IMR-90 (cell line): Measurements from ENCODE around the gene PARP6. TPM values are rescaled to one million over a fixed set of nuclear protein-coding genes. Genes with fewer than 3 reads are reported as not detected.
A peak's percentile ranks its signal among the peaks of the same experiment; 100 is the strongest.

ENCODE experiments used
- ATAC-seq: fragments of 200-7000 bp; cut with Tn5 transposase; 2 replicates; pipeline ENCODE4 v1.9.1; 2020; ENCODE audit warnings: low read depth, mild to moderate bottlenecking, moderate library complexity
- BruUV-seq: library from RNA; stranded (reverse); fragments of 400-500 nt; replicated peaks from 2 replicates; lab custom pipeline; 2021; lab: Mats Ljungman, UMichigan
- CTCF ChIA-PET: fragments of 300-600 bp; formaldehyde crosslinking; extraction: SDS; loops from one replicate; lab custom pipeline; 2021; ENCODE audit warnings: antibody characterized with exemption; lab: Yijun Ruan, JAX
- POLR2A ChIA-PET: fragments of 300-600 bp; sonication (Branson Sonifier 250); formaldehyde crosslinking; loops from one replicate; lab custom pipeline; 2022; ENCODE audit warnings: antibody characterized with exemption; ENCODE audit not compliant: unreplicated experiment; lab: Charles Lee
- DNase-seq: peaks from one replicate; pipeline ENCODE4 v3.0.0; 2013
- H2AFZ ChIP-seq: replicated peaks from 2 replicates; pipeline ENCODE3; 2013; ENCODE audit warnings: low read length, mild to moderate bottlenecking; ENCODE audit not compliant: poor library complexity
- H2AK5ac ChIP-seq: 2 replicates; pipeline ENCODE4 v1.6.1; 2013; ENCODE audit warnings: low read depth, low read length, inconsistent platforms
- H2AK9ac ChIP-seq: replicated peaks from 2 replicates; pipeline ENCODE3; 2013; ENCODE audit warnings: mild to moderate bottlenecking, low read depth, low read length, moderate library complexity; ENCODE audit not compliant: poor library complexity
- H2BK120ac ChIP-seq: 2 replicates; pipeline ENCODE4 v1.6.1; 2013; ENCODE audit warnings: low read depth, low read length, inconsistent platforms
- H2BK15ac ChIP-seq: 3 replicates; pipeline ENCODE4 v1.6.1; 2013; ENCODE audit warnings: low read depth, low read length, inconsistent platforms
- H2BK20ac ChIP-seq: 2 replicates; pipeline ENCODE4 v1.6.1; 2013; ENCODE audit warnings: low read depth, mild to moderate bottlenecking, inconsistent platforms, low read length, moderate library complexity
- H2BK5ac ChIP-seq: 2 replicates; pipeline ENCODE4 v1.6.1; 2013; ENCODE audit warnings: mild to moderate bottlenecking, low read depth, low read length, inconsistent platforms; ENCODE audit not compliant: poor library complexity, severe bottlenecking
- H3K14ac ChIP-seq: replicated peaks from 2 replicates; pipeline ENCODE4 v1.6.1; 2013; ENCODE audit warnings: low read depth, low read length, inconsistent platforms
- H3K18ac ChIP-seq: 2 replicates; pipeline ENCODE4 v1.6.1; 2013; ENCODE audit warnings: low read depth, low read length, control low read depth
- H3K23ac ChIP-seq: 2 replicates; pipeline ENCODE4 v1.6.1; 2013; ENCODE audit warnings: low read depth, low read length, inconsistent platforms
- H3K27ac ChIP-seq: 2 replicates; pipeline ENCODE4 v1.5.1; 2013; ENCODE audit warnings: mild to moderate bottlenecking, control low read depth, low read length; ENCODE audit not compliant: insufficient read depth
- H3K27me3 ChIP-seq: 2 replicates; pipeline ENCODE4 v1.6.1; 2013; ENCODE audit warnings: low read length; ENCODE audit not compliant: control insufficient read depth, insufficient read depth
- H3K36me3 ChIP-seq: 2 replicates; pipeline ENCODE4 v1.6.1; 2013; ENCODE audit warnings: low read length, mixed read lengths; ENCODE audit not compliant: control insufficient read depth, insufficient read depth
- H3K4ac ChIP-seq: 2 replicates; pipeline ENCODE4 v1.6.1; 2013; ENCODE audit warnings: low read depth, low read length, inconsistent platforms
- H3K4me1 ChIP-seq: 2 replicates; pipeline ENCODE4 v1.6.1; 2013; ENCODE audit warnings: low read length, mixed read lengths; ENCODE audit not compliant: control insufficient read depth, insufficient read depth
- H3K4me2 ChIP-seq: 2 replicates; pipeline ENCODE4 v1.6.1; 2013; ENCODE audit warnings: low read depth, mild to moderate bottlenecking, control low read depth, low read length, moderate library complexity
- H3K4me3 ChIP-seq: 2 replicates; pipeline ENCODE4 v1.5.1; 2013; ENCODE audit warnings: low read depth, mild to moderate bottlenecking, control low read depth, low read length, moderate library complexity; ENCODE audit not compliant: insufficient read depth
- H3K56ac ChIP-seq: 2 replicates; pipeline ENCODE4 v1.6.1; 2013; ENCODE audit warnings: low read length, inconsistent platforms; ENCODE audit not compliant: insufficient read depth; ENCODE audit errors: extremely low read depth
- H3K79me1 ChIP-seq, 2 experiments: 2 replicates each; pipeline ENCODE4 v1.6.1; 2013; ENCODE audit warnings: low read length in 2 of 2, inconsistent platforms in 1 of 2, low read depth in 1 of 2
- H3K9ac ChIP-seq: 2 replicates; pipeline ENCODE4 v1.6.1; 2013; ENCODE audit warnings: low read depth, low read length, control low read depth
- H3K9me1 ChIP-seq: 2 replicates; pipeline ENCODE4 v1.6.1; 2013; ENCODE audit warnings: low read length, inconsistent platforms; ENCODE audit not compliant: insufficient read depth
- H3K9me3 ChIP-seq: 2 replicates; pipeline ENCODE4 v1.6.1; 2013; ENCODE audit warnings: low read length; ENCODE audit not compliant: control insufficient read depth, insufficient read depth
- H4K20me1 ChIP-seq: 2 replicates; pipeline ENCODE4 v1.6.1; 2013; ENCODE audit warnings: low read length, inconsistent platforms; ENCODE audit not compliant: insufficient read depth
- H4K5ac ChIP-seq: 2 replicates; pipeline ENCODE4 v1.6.1; 2013; ENCODE audit warnings: mild to moderate bottlenecking, low read depth, low read length, control low read depth
- H4K8ac ChIP-seq, 2 experiments: 2 replicates each; pipeline ENCODE4 v1.6.1; 2013; ENCODE audit warnings: low read depth in 2 of 2, low read length in 2 of 2, control low read depth in 1 of 2, inconsistent platforms in 1 of 2
- H4K91ac ChIP-seq: 2 replicates; pipeline ENCODE4 v1.6.1; 2013; ENCODE audit warnings: low read depth, low read length, inconsistent platforms; ENCODE audit not compliant: insufficient read depth
- CTCF ChIP-seq: conservative IDR thresholded peaks from 2 replicates; pipeline ENCODE4 v1.5.1; 2012; ENCODE audit warnings: mild to moderate bottlenecking, low read depth, low read length, improper control_type of control experiment
- MAZ ChIP-seq: IDR thresholded peaks from 2 replicates; pipeline ENCODE4 v1.6.1; 2012; ENCODE audit warnings: low read depth, mild to moderate bottlenecking, low read length, improper control_type of control experiment, moderate library complexity, borderline replicate concordance
- NFE2L2 ChIP-seq: fragments of 150-350 bp; IDR thresholded peaks from 2 replicates; pipeline ENCODE4 v1.6.1; 2016; ENCODE audit warnings: low read depth, mild to moderate bottlenecking, low read length
- RAD21 ChIP-seq: IDR thresholded peaks from 2 replicates; pipeline ENCODE4 v1.6.1; 2012; ENCODE audit warnings: low read length, improper control_type of control experiment
- SMC3 ChIP-seq: fragments of 150-350 bp; IDR thresholded peaks from 2 replicates; pipeline ENCODE4 v1.6.1; 2016; ENCODE audit warnings: low read depth, mild to moderate bottlenecking, antibody characterized with exemption, low read length, moderate library complexity
- WGBS, 2 experiments: methylation state at CpG; one replicate each; pipeline versions ENCODE4 v1.1.5 to v1.1.7; 2013; ENCODE audit warnings: missing lambda C conversion rate in 2 of 2; ENCODE audit not compliant: insufficient read length in 1 of 2; ENCODE audit errors: extremely low coverage in 2 of 2; 5-methylcytosine and 5-hydroxymethylcytosine counted together
- dilution Hi-C: fragments of 300-500 bp; cut with HindIII; formaldehyde crosslinking; loops from one replicate; pipeline ENCODE4 v1.14.3; 2018; ENCODE audit warnings: low sequenced_read_pairs; ENCODE audit not compliant: unreplicated experiment
- in situ Hi-C: fragments of 300-500 bp; cut with MboI; formaldehyde crosslinking; loops from 3 replicates; pipeline ENCODE4 v1.14.3; 2019; ENCODE audit warnings: low sequenced_read_pairs, inconsistent platforms, mixed read lengths
- intact Hi-C: fragments of 100-400 bp; cut with micrococcal nuclease; formaldehyde crosslinking; loops from 2 replicates; pipeline ENCODE4 v1.10.0; 2022
- polyA plus RNA-seq, 3 experiments: library from polyadenylated mRNA; depleted of rRNA; stranded (reverse); fragments of >200 nt; gene quantifications; 2 replicates each; pipeline ENCODE4 v1.2.3, GENCODE V29; 2012; ENCODE audit warnings: low replicate concordance in 1 of 3
- total RNA-seq: library from RNA; depleted of rRNA; stranded (reverse); fragments of >200 nt; gene quantifications from 2 replicates; pipeline ENCODE4 v1.2.3, GENCODE V29; 2012

Gene PARP6
- total and polyA plus RNA-seq, 2 of the 4 experiments (the other 2 are of a cell fraction) = 13.4 to 45.1 TPM

- TF ChIP-seq NFE2L2 = no peak
These were observed 16.6 kb upstream of the PARP6 start (continued) for GRCh38 chr15:72288796-72289596.

GRCh38 chr15:72285927-72286516 lies 13.7 kb upstream of the PARP6 start:
- no peak overlapping the region for H3K9ac ChIP-seq
- H3K56ac ChIP-seq = no peak overlapping the region
- H2AFZ ChIP-seq = no peak overlapping the region
- H2AK9ac ChIP-seq = no peak overlapping the region
- no peak overlapping the region for H2BK120ac ChIP-seq
- H4K8ac ChIP-seq = no peak overlapping the region
- ChIA-PET CTCF (no interaction called here), POLR2A (no interaction called here)
- H4K5ac ChIP-seq = no peak overlapping the region
- no peak overlapping the region for H3K23ac ChIP-seq
- ATAC-seq = peak; percentile 65
- H2BK20ac ChIP-seq = no peak overlapping the region
- no peaks in the 10 kb centered on the region for H3K36me3 ChIP-seq
- intact Hi-C loops (loop anchor here (1.0 kb wide), 1 partner anchor 87 kb away; no protein-coding TSS in a partner anchor), in situ Hi-C loops (no loop called here), dilution Hi-C loops (no loop called here)
- H3K4me3 ChIP-seq = no peak overlapping the region
- H4K91ac ChIP-seq = no peak overlapping the region
- H3K27me3 ChIP-seq = peaks cover 22% of the 10 kb centered on the region
- no peaks in the 10 kb centered on the region for H3K4me1 ChIP-seq
- no peak overlapping the region for H3K18ac ChIP-seq
- H2BK15ac ChIP-seq = no peak overlapping the region
- BruUV-seq = no TSS peak
- H2AK5ac ChIP-seq = no peak overlapping the region
- no peaks in the 10 kb centered on the region; the same call in 1 of the 2 replicates for H4K20me1 ChIP-seq
- 100% methylated on average over 1 of the region's 10 CpGs; no CpG with 5 or more reads in 1 of the 2 experiments for WGBS, 2 experiments
- no peaks in the 10 kb centered on the region for H3K9me1 ChIP-seq
- TF ChIP-seq CTCF (peak; percentile 46), MAZ (no peak), RAD21 (peak; percentile 33), SMC3 (peak; percentile 43)
- H3K9me3 ChIP-seq = no peaks in the 10 kb centered on the region
- H3K27ac ChIP-seq = no peak overlapping the region
- DNase-seq = peak; percentile 14
- no peaks in the 10 kb centered on the region for H3K79me1 ChIP-seq
- no peak overlapping the region for H3K4ac ChIP-seq
- H2BK5ac ChIP-seq = no peak overlapping the region
- H3K4me2 ChIP-seq = no peak overlapping the region
- H3K14ac ChIP-seq = no peak overlapping the region
